LoVo (cell line): Measurements from ENCODE around the gene LTB4R2.
A peak's percentile ranks its signal among the peaks of the same experiment; 100 is the strongest.
"Not testable (repeated sequence)": the region's sequence is repeated elsewhere in the genome, so short reads cannot be mapped to it uniquely, and the experiment has no call there.

ENCODE experiments used
- DNase-seq: peaks from one replicate; pipeline ENCODE4 v3.0.0-alpha.2; 2016; ENCODE audit warnings: low spot score

LTB4R2 gene

DNA sequence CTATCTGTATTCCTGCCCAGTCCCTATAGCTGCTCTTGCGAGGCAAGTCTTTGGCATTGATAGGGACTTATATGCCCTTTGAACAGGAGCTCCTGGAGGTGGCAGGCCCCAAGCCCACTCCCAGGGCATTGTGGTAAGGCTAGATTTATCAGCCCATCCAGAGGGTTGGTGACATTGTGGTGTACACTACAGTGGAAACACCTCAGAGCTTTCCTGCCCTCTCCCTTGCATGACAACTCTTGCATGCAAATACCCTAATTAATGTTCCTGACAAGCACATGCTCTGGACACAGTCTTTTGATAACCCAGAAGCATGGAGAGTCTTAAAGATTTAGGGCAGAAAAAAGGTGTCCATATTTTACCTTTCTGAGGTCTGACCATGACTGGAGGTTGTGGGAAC is 30.7 kb downstream of the LTB4R2 start:
- DNase-seq: no peak

DNA sequence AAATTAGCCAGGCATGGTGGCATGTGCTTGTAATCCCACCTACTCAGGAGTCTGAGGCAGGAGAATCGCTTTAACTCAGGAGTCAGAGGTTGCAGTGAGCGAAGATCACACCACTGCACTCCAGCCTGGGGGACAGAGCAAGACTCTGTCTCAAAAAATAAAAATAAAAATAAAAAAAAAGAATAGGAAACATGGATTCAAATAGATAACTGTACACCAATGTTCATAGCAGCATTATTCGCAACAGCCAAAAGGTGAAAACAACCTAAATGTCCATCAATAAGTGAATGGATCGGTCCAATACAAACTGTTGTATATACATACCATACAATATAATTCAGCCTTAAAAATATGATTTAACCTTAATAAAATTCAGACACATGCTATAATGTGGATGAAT is 32.9 kb downstream of the LTB4R2 start:
- DNase-seq: no peak

DNA sequence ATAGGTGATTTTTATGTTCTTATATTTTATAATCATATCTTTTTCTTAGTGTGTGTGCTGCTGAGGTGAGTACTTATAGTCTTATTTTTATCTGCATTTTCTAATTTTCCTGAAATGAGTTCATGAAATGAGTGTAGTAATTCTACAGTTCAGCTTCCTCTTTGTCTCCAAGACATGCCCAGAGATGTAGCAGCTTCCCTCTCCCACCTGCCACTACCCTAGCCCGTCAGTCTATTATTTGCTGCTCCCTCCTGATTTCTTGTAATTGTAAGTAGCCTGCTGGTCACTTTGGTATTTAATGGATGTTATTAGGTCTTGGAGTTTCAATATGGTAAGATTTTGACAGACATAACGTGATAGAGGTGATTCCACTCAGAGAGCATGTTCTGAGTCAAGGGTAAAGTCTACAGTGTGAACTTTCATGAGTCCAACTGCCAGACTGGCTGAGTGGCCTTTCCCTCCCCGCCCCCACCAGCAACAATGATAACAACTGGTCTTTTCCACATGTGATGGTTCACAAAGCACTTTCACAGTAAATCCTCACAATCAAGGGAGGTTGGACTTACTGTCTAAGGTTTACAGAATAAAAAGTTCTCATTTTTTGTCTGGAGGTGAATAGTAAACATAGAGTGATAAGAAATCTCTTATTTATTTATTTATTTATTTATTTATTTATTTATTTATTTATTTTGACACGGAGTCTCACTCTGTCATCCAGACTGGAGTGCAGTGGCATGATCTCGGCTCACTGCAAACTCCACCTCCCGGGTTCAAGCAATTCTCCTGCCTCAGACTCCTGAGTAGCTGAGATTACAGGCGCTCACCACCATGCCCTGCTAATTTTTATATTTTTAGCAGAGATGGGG is 34.1 kb downstream of the LTB4R2 start:
- no peak for DNase-seq

DNA sequence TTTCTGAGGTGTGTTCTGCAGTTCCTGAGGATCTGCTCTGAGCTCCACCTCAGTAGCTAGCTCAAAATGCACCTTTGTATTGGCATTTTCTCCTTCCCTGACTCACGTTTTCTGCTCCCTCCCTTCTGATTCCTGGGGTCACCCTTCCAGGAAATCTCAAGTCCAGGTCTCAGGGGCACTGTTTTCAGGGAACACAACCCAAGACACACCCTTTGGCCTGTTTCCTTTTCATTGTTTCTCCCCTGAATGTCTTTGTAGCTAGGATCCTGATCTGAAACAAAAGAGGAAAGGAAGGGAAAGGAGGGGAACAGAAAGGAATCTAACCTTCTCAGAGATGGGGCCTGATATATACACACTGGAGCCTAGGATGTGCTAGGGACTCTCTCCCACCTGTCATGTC is 37.2 kb downstream of the LTB4R2 start:
- DNase-seq: no peak

DNA sequence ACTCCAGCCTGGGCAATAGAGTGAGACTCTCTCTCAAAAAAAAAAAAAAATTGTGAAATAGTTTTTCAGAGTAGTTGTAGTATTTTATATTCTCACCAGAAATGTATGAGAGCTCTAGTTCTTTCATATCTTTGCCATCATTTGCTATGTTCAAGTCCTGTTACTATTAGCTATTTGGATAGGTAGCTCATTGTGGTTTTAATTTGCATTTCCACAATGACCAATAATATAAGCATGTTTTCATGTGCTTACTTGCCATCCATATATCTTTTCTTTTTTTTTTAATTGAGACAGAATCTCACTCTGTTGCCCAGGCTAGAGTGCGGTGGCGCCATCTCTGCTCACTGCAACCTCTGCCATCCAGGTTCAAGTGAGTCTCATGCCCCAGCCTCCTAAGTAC is 38.2 kb downstream of the LTB4R2 start:
- DNase-seq: no peak

DNA sequence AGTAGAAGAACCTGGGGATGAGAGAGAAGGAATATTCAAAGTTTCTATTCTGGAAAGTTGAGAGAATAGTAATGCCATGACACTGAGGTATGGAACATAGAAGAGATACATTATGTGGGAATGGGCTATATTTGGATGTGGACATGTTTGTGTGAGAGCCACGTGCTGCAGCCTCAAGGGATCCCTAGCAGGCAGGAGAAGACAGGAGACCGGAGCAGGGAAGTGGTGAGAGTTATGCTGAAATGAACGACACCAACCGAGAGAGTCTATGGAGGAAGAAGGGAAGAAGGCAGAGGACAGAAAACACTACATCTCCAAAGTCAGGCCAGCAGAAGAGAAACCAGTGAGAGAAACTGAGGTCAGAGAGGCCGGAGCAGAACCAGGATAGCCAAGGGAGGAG is 39.8 kb downstream of the LTB4R2 start:
- no peak for DNase-seq

DNA sequence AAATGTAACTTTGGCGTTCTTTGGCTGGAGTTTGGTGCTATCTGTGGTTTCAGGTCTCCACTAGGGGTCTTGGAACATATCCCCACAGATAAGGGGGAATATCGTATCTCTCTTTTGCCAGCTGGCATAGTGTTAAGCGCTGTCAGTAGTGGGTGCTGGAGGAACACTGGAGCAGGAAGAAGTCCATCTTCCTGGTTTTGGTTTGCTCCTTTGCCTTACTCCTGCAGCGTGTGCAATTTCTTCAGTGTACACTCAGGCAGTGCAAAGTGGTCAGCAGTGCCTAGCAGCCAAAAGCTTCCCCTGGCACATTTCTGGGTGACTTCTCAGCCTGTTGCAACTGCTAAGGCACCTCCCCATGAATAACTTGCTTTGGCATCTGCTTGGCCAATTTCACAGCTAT is 41.6 kb downstream of the LTB4R2 start:
- DNase-seq: no peak

DNA sequence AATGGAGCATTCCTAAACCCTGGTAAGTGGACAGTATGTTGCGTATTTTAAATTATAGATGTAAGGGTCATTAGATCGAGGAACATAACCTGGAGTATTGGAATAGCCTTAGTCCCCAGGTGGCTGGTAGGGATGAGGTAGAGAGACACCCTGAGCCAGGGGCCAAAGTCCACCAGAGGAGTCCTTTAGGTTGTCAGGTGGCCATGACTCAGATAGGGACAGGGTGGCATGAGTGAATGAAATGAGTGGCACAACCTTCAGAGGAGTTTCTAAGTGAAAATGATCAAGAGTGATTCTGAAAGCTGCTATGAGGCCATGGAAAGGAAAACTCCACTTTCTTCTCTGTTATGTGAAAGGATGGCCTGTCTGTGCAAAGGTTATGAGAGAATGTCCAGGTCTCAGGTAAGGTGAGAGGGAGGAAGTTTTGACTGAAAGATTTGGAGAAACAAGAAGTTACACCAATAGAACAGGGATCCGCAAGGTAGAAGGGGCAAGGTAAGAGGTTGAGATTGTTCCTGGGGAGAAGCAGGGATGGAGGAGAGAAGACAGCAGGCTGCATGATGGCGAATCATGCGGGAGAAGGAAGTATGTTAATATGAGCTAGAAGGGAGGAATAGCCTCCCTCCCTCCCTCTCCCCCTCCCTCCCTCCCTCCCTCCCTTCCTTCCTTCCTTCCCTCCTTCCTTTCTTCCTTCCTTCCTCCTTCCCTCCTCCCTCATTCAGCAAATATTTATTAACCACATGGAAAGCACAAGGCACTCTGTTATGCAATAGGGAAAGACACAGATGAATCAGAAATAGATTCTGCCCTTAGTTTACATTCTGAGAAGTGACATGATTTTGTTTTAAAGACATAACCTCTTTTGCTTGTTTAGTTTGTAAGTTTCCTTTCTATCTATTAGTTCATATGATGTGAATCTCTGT is 43.9 kb downstream of the LTB4R2 start:
- peak; percentile 81 for DNase-seq

DNA sequence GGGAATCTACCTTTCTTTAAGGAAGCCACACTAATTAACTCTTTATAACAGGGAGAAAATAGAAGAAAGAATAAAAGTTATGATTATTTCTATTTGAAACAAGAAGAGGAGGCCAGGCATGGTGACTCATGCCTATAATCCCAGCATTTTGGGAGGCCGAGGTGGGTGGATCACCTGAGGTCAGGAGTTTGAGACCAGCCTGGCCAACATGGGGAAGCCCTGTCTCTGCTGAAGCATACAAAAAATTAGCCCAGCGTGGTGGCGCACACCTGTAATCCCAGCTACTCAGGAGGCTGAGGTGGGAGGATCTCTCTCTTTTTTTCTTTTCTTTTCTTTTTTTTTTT is 44.5 kb downstream of the LTB4R2 start:
- not testable (repeated sequence) for DNase-seq

DNA sequence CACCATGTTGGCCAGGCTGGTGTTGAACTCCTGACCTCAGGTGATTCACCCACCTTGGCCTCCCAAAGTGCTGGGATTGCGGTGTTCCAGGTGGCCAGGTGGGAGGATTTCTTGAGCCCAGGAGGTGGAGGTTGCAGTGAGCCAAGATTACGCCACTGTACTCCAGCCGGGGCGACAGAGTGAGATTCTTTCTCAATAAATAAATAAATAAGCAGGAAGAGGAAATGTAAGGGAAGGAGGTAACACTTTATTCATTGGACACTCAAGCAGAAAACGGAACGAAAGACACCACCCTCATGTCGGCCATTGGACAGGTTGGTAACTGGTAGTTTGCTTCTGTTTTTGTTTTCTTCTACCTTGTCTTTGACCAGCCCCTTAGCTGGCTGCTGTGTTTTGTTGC is 45.1 kb downstream of the LTB4R2 start:
- DNase-seq: no peak

DNA sequence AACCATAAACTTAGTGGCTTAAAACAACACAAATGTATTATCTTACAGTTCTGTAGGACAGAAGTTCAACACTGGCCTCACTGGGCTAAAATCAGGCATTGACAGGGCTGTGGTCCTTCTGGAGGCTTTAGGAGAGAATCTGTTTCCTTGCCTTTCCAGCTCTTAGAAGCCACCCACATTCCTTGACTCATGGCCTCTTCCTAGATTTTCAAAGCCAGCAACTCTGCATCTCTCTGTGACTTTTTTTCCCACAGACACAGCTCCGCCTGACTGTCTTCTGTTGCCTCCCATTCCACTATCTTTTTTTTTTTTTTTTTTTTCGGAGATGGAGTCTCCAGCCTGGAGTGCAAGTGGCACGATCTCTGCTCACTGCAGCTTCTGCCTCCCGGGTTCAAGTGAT is 46.3 kb downstream of the LTB4R2 start:
- DNase-seq: no peak

DNA sequence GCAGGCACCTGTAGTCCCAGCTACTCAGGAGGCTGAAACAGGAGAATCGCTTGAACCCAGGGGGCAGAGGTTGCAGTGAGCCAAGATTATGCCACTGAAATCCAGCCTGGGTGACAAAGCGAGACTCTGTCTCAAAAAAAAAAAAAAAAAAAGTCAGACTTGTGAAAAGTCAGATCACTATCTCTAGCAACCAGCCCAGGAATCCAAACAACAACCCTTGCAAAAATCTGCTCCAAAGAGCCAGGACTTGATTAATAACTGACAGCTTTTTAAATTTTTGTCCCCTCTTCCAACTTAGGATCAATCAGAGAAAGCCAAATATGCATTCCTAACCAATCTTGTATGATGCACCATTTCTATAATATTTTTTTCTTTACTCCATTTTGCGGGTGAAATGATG is 50.3 kb downstream of the LTB4R2 start:
- DNase-seq: no peak

DNA sequence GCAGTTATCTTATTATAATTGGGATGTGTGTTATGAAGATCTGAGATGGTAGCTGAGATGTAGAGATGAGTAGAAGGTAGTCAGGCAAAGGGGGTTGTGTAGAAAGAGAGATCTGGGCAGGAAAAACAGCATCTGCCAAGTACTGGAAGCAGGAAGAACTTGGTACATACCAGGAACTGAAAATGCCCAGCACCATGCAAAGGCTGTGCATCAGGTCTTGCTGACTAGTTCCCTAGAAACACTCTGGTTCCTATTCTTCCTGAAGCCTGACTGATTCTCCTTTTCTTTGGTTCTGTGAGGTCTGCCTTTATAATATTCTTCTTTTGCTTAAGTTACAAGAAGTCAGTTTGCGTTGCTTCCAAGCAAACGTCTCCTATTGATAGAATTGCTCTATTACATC is 51.4 kb downstream of the LTB4R2 start:
- DNase-seq: no peak
